GM18873 (cell line): Measurements from ENCODE around the gene CRB1.

Experiments used
- ATAC-seq: cut with Tn5 transposase; IDR thresholded peaks from one replicate; pipeline ENCODE4 v1.9.1; 2021; ENCODE audit warnings: mild to moderate bottlenecking, moderate library complexity, moderate number of reproducible peaks; ENCODE audit not compliant: unreplicated experiment, low FRiP score

CRB1 gene

GRCh38 chr1:197268012-197268411, at the start of gene CRB1:
Gene CRB1, plus strand, starts transcription at chr1:197268252. Its CDS starts 161 bp downstream, at chr1:197268413.
- no peak for ATAC-seq

- no peak for ATAC-seq
Observed at GRCh38 chr1:197218857-197219256, 49.2 kb upstream of the CRB1 start.

GRCh38 chr1:197222025-197222685, 45.9 kb upstream of the CRB1 start:
- no peak for ATAC-seq

GRCh38 chr1:197222780-197223179, 45.3 kb upstream of the CRB1 start:
- no peak for ATAC-seq

- ATAC-seq: no peak
Observed at GRCh38 chr1:197224160-197224559, 43.9 kb upstream of the CRB1 start.

- ATAC-seq: no peak
Observed at GRCh38 chr1:197225611-197226010, 42.4 kb upstream of the CRB1 start.

GRCh38 chr1:197234581-197234980, 33.5 kb upstream of the CRB1 start:
- ATAC-seq: no peak

- ATAC-seq: no peak
Observed at GRCh38 chr1:197235355-197235754, 32.7 kb upstream of the CRB1 start.

- ATAC-seq: no peak
Observed at GRCh38 chr1:197247465-197247864, 20.6 kb upstream of the CRB1 start.

GRCh38 chr1:197249324-197249723, 18.7 kb upstream of the CRB1 start:
- no peak for ATAC-seq

GRCh38 chr1:197250616-197251015, 17.4 kb upstream of the CRB1 start:
- ATAC-seq: no peak

GRCh38 chr1:197252973-197253372, 15.1 kb upstream of the CRB1 start:
- no peak for ATAC-seq

GRCh38 chr1:197254866-197255265, 13.2 kb upstream of the CRB1 start:
- ATAC-seq: no peak

GRCh38 chr1:197264936-197265567, 3.0 kb upstream of the CRB1 start:
- ATAC-seq: no peak

GRCh38 chr1:197269053-197269452, 1.0 kb downstream of the CRB1 start:
- no peak for ATAC-seq

- ATAC-seq: no peak
Observed at GRCh38 chr1:197272791-197273190, 4.7 kb downstream of the CRB1 start.

- no peak for ATAC-seq
Observed at GRCh38 chr1:197277166-197277565, 9.1 kb downstream of the CRB1 start.

- no peak for ATAC-seq
Observed at GRCh38 chr1:197284325-197284724, 16.3 kb downstream of the CRB1 start.

- ATAC-seq: no peak
Observed at GRCh38 chr1:197284966-197285365, 16.9 kb downstream of the CRB1 start.

GRCh38 chr1:197285526-197286205, 17.6 kb downstream of the CRB1 start:
- no peak for ATAC-seq

- ATAC-seq: no peak
Observed at GRCh38 chr1:197286634-197287033, 18.6 kb downstream of the CRB1 start.

- ATAC-seq: no peak
Observed at GRCh38 chr1:197287863-197288262, 19.8 kb downstream of the CRB1 start.
